MCF 10A (cell line): ENCODE measurements around the gene USP47. TPM values are rescaled to one million over a fixed set of nuclear protein-coding genes. Genes with fewer than 3 reads are reported as not detected.

Experiments used
- BruUV-seq: library from RNA; stranded (reverse); fragments of 400-500 nt; replicated peaks from 2 replicates; lab custom pipeline; 2021; lab: Mats Ljungman, UMichigan
- CTCF ChIA-PET: fragments of 300-600 bp; sonication (Branson Sonifier 250); formaldehyde crosslinking; extraction: SDS; loops from one replicate; lab custom pipeline; 2021; ENCODE audit warnings: antibody characterized with exemption, inconsistent platforms; lab: Yijun Ruan, JAX
- POLR2A ChIA-PET: fragments of 300-600, 350-650 bp; sonication (Branson Sonifier 250); formaldehyde crosslinking; extraction: SDS; loops from one replicate; lab custom pipeline; 2020; ENCODE audit warnings: antibody characterized with exemption, inconsistent platforms; lab: Yijun Ruan, JAX
- DNase-seq: peaks from one replicate; pipeline ENCODE4 v3.0.0-alpha.2; 2018; ENCODE audit not compliant: unreplicated experiment
- H3K27ac Mint-ChIP-seq: one replicate; pipeline ENCODE4 v1.8.0; 2022; ENCODE audit warnings: mild to moderate bottlenecking, low read depth, mixed read lengths; ENCODE audit not compliant: unreplicated experiment
- H3K27me3 Mint-ChIP-seq: one replicate; pipeline ENCODE4 v1.8.0; 2022; ENCODE audit warnings: mixed read lengths; ENCODE audit not compliant: insufficient read depth, unreplicated experiment
- H3K36me3 Mint-ChIP-seq: one replicate; pipeline ENCODE4 v1.8.0; 2022; ENCODE audit warnings: mild to moderate bottlenecking, moderate library complexity, mixed read lengths; ENCODE audit not compliant: insufficient read depth, unreplicated experiment
- H3K4me1 Mint-ChIP-seq: one replicate; pipeline ENCODE4 v1.8.0; 2022; ENCODE audit warnings: mixed read lengths; ENCODE audit not compliant: insufficient read depth, unreplicated experiment
- H3K4me3 Mint-ChIP-seq: one replicate; pipeline ENCODE4 v1.8.0; 2022; ENCODE audit warnings: mild to moderate bottlenecking, moderate library complexity, mixed read lengths; ENCODE audit not compliant: unreplicated experiment
- H3K9me3 Mint-ChIP-seq: one replicate; pipeline ENCODE4 v1.8.0; 2022; ENCODE audit warnings: mixed read lengths; ENCODE audit not compliant: unreplicated experiment
- CTCF ChIP-seq: fragments of 200-600 bp; IDR thresholded peaks from one replicate; pipeline ENCODE4 v1.8.0; 2022; ENCODE audit warnings: antibody characterized with exemption, mild to moderate bottlenecking; ENCODE audit not compliant: unreplicated experiment
- intact Hi-C: fragments of 100-400 bp; cut with micrococcal nuclease; formaldehyde crosslinking; loops from 2 replicates; pipeline ENCODE4 v1.14.1; 2022
- total RNA-seq: library from RNA; stranded (reverse); gene quantifications from 2 replicates; pipeline ENCODE4 v1.2.3, GENCODE V29; 2022

Gene USP47
- total RNA-seq, 1 experiment from 2014 or later = 41.6 TPM

GRCh38 chr11:11973361-11973800 is 131.6 kb downstream of the USP47 start:
- H3K36me3 Mint-ChIP-seq = peaks cover 9% of the 10 kb centered on the region
- no peak for TF ChIP-seq CTCF
- H3K4me1 Mint-ChIP-seq = peaks cover 22% of the 10 kb centered on the region
- no TSS peak for BruUV-seq
- H3K27ac Mint-ChIP-seq = no peak overlapping the region
- no peak overlapping the region for H3K4me3 Mint-ChIP-seq
- H3K9me3 Mint-ChIP-seq = no peaks in the 10 kb centered on the region
- intact Hi-C loops = no loop called here
- no peak for DNase-seq
- no peaks in the 10 kb centered on the region for H3K27me3 Mint-ChIP-seq
- ChIA-PET CTCF (interaction anchor here (0.6 kb wide), 1 partner anchor 581 kb away, joined by 3 read pairs; no protein-coding TSS in a partner anchor), POLR2A (no interaction called here)

- H3K4me1 Mint-ChIP-seq = peaks cover 25% of the 10 kb centered on the region
- BruUV-seq = no TSS peak
- TF ChIP-seq CTCF = no peak
- H3K27ac Mint-ChIP-seq = no peak overlapping the region
- ChIA-PET POLR2A (no interaction called here), CTCF (no interaction called here)
- H3K4me3 Mint-ChIP-seq = no peak overlapping the region
- peaks cover 9% of the 10 kb centered on the region for H3K36me3 Mint-ChIP-seq
- DNase-seq = no peak
- H3K9me3 Mint-ChIP-seq = no peaks in the 10 kb centered on the region
- H3K27me3 Mint-ChIP-seq = no peaks in the 10 kb centered on the region
- intact Hi-C loops = no loop called here
Measured at GRCh38 chr11:11973866-11974265, 132.1 kb downstream of the USP47 start.

GRCh38 chr11:11975201-11976092 is 133.7 kb downstream of the USP47 start:
- no peak overlapping the region for H3K4me3 Mint-ChIP-seq

More at GRCh38 chr11:11975201-11976092, 133.7 kb downstream of the USP47 start:
- CTCF ChIA-PET = interaction anchor here (0.5 to 3.4 kb wide), 7 partner anchors 9 to 44 kb away, joined by 3 to 18 read pairs (median 4); no protein-coding TSS in a partner anchor
- Mint-ChIP-seq H3K27me3 (no peaks in the 10 kb centered on the region), H3K36me3 (peaks cover 9% of the 10 kb centered on the region), H3K27ac (peak overlapping the region; percentile 19), H3K4me1 (peaks cover 36% of the 10 kb centered on the region), H3K9me3 (no peaks in the 10 kb centered on the region)
- intact Hi-C loops = no loop called here
- POLR2A ChIA-PET = interaction anchor here (0.6 to 1.7 kb wide), 6 partner anchors 10 to 206 kb away, joined by 3 to 10 read pairs (median 4); no protein-coding TSS in a partner anchor
- no peak for TF ChIP-seq CTCF
- peak; percentile 32 for DNase-seq
- no TSS peak for BruUV-seq
